NCI-H748 (cell line): Measurements from ENCODE around the gene CACNA1C.
A peak's percentile ranks its signal among the peaks of the same experiment; 100 is the strongest.

Experiments used
- DNase-seq: peaks from one replicate; lab custom pipeline; 2025; ENCODE audit not compliant: unreplicated experiment; lab: John Stamatoyannopoulos, UW

The CACNA1C gene

DNA sequence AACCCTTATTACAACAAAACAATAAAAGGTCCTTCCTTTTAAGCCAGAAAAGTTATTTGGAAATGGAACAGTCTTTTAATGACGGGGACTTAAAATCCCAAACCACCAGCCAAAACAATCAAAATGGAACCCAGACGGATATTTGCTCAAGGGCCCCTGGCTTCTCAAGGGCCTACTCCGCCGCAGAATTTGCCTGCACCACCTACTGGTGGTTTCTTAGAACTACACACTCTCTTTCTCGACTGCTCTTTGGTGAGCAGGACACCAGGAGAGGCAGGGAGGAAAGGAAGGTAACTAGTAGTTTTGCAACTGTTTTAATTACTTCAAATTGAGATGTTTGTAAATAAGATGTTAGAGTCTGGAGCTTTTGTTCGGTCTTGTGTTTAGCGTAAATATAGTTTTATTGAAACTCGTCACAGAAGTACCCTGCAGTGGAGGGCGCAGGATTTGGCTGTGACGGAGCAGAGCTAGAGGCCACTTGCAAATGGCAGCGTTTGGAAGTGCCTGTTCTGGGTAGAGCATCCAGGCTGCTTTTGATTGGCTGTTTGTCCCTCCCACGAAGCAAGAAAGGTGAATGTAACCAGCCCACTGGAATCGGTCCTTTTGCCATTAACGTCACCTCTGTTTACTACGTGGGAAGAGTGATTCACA, 238.5 kb downstream of the CACNA1C start:
- DNase-seq, result peak; percentile 48

DNA sequence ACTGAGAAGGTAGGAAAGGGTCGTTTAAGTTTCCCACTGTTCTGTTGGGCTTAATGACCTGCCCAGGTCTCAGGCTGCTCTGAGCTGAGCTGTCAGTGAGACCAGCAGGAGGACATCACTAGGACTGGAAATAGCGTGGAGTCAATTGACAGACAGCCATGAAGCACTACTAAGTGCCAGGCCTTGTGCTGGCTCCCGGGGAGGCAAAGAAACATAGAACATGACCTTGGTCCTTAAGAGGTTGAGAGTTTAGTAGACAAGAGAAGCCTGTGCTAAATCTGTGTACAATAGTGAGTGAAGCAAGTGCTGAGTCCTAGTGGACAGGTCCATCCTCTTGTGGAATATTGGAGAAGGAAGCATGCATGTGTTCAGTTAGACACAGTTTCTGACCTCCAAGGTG, 239.2 kb downstream of the CACNA1C start:
- no peak for DNase-seq

DNA sequence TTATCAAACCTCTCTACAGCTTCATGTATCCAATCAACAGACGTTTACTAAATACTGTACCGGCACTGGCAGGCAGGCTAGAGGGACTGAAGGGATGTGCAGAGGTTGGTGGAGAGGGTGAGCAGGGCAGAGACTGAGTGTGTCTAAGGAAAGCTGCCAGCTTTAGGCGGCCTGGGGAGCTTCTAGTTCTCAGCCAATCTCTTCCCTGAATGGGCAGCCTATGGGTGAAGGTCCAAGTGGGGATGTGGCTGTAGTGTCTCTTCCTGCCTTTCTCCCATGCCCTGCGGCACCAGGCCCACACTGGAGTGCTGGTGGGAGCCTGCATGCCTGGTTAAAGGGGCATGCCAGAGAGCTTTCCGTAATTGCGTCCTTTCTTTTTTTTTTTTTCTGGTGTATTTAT, 239.8 kb downstream of the CACNA1C start:
- DNase-seq, result no peak

DNA sequence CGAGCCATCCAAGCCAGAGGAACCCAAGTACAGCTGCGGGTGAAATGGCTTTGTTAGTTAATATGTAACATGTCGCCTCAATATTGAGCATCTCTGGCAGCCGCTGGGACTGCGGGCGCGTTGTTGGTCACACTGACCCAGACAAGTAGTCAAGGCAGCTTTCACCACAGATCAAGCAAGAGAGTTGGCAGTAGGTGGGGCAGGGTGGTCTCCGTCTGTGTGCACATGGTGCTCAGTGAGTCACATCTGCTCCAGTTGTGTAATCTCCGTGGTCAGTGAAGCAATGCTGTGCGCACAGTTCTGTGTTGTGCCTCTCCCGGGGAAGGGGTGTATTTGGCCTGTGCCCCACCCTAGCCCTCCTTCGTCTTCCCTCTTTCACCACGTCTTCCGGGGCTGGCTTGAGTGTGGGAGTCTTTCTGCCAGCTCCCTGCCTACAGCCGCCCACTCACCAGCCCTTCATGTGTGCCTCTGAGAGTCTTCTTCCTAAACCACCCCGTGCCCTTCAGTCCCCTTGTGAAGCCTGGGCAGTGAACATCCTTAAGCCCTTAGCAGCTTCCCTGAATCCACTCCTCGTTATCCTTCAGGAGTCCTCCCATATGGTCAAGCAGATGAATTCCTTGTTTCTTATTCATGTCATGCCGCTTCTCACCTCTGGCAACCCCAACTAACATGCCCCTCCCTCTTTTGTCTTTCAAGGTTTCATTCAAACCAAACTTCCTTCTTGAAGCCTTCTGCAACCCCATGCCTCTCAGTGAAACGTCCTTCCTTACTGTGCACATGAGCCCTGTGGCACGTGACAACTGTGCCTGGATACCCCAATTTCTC, 242.1 kb downstream of the CACNA1C start:
- no peak for DNase-seq

DNA sequence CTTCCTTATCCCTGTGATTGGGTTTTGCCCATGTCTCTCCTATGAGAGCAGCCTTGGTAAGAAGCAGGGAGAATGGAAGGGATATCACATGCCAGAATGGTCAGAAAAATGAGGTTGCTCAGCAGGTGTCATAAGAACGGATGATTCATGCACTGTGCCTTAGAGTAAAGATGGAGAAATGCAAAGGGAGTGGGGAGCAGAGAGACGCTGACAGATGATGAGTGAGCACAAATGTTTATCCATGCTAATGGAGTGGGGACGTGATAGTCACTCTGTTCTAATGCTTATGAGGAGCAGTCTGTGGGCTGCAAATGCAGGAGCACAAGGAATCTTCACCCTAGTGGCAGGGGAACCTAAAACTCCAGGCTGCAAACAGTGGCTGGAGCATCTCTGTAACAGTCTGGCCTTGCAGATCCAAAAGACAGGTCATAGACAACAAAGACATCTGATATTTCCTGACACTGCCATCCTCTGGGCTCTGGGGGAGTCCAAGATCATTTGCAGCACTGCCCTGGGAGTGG, 243.2 kb downstream of the CACNA1C start:
- DNase-seq, result no peak

DNA sequence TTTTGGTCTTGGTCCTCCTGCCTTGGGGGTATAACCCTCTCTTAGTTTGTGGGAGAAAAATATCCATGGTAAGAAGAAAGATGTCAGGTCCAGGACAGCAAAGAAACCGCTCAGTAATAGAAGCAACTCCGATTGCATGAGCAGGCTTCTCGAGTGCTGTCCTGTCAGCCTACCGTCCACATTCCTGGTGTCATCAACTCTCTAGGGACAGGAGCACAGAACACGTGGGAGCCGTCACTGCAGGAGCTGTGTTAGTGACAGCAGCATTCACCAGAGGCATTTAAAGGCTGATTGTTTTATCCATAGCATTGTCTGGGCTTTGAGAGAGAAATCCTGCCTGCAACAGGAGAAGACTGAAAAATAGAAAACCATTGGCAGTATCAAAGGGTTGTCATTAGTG, 244.2 kb downstream of the CACNA1C start:
- DNase-seq, result no peak

DNA sequence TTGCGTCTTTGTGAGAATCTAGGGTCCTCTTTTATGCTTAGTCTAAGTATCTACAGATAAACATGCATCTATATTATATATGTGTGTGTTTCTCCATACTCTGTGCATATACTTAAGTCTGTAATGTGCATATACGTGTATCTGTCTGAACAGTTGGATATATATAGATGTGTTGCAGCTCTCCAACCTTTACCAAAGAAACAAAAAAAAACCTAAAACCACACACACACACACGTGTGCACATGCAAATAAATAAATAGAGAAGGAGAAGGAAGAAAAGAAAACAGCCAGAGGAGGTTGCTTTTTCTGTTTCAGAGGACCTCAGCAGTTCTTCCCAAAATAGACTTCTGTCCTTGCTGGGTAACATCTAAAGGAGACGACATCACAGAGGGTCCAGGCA, 244.9 kb downstream of the CACNA1C start:
- DNase-seq, result no peak

DNA sequence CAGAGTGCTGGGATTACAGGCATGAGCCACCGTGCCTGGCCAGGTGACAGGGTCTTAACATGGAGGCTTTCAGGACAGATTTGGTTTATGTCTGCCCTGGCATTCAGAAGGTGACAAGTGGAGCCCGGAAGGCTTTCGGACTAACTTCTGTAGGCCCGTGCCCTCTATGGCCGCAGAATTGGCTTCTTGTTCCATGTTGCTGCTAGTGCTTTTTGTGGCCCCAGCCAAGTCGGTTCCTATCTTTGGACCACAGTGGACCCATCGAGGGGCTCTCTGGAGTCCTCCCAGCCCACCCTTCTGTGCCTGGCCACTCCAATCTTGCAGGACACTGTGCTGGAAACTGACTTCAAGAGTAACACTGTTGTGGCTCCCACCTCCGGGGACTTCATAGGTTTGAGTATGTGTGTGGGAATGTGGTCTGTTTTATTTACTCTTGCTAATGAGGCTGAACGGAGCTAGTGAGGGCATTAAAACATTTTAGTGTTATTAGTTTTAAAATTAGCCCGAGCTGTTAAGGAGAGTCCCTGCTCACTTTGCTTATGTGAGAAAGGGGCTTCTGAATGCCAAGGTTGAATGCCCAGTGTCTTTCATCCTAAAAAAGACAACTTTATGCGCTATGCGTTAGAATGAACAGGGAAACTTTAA, 245.9 kb downstream of the CACNA1C start:
- no peak for DNase-seq

DNA sequence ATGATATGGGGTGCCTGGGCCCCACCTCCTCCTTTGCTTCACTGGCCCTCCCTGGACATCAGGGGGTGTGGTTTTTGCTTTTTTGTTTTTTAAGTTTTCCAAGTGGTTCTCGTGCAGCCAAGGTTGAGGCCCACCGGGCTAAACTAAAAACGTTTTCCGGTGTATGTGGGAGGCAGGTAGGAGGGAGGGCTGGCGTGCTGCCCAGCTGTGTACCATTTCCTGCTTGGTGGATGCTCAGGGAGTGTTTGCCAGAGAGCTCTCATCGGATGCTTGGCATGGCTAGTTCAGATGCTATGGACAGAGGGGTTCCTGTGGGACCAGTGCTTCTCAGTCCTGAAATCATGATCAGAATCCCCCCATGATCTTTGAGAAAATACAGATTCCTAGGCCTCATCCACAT, 246.4 kb downstream of the CACNA1C start:
- DNase-seq, result peak; percentile 2

DNA sequence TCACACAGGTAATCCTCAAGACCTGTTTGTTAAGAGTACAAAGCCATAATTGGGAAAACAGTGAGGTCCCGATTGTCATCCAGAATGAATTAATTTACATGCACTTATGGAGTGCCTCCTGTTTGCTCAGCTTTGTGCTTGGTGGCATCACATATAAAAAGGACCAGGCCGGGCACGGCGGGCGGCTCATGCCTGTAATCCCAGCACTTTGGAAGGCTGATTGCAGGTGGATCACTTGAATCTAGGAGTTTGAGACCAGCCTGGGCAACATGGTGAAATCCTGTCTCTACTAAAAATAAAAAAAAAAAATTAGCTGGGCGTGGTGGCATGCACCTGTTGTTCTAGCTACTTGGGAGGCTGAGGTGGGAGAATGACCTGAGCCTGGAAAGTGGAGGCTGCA, 247.4 kb downstream of the CACNA1C start:
- DNase-seq, result no peak

DNA sequence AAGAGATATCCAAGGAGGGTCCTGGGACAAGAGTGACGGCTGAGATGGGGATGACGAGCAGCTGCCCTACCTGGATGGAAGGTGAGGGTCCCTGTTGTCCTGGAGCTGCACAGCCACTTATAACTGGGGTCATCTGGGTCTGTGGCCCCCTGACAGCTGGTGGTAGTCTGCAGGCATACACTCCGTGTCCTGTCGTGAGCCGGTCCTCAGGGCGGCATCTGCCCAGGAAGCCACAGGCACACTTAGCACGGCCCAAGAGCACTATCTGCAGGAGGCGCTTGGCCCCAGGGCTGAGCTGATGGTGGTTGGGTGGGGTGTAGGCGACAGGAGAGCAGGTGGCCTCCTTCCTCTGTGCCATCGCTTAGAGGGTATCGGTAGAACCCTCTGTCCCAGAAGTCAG, 248.1 kb downstream of the CACNA1C start:
- DNase-seq, result no peak

DNA sequence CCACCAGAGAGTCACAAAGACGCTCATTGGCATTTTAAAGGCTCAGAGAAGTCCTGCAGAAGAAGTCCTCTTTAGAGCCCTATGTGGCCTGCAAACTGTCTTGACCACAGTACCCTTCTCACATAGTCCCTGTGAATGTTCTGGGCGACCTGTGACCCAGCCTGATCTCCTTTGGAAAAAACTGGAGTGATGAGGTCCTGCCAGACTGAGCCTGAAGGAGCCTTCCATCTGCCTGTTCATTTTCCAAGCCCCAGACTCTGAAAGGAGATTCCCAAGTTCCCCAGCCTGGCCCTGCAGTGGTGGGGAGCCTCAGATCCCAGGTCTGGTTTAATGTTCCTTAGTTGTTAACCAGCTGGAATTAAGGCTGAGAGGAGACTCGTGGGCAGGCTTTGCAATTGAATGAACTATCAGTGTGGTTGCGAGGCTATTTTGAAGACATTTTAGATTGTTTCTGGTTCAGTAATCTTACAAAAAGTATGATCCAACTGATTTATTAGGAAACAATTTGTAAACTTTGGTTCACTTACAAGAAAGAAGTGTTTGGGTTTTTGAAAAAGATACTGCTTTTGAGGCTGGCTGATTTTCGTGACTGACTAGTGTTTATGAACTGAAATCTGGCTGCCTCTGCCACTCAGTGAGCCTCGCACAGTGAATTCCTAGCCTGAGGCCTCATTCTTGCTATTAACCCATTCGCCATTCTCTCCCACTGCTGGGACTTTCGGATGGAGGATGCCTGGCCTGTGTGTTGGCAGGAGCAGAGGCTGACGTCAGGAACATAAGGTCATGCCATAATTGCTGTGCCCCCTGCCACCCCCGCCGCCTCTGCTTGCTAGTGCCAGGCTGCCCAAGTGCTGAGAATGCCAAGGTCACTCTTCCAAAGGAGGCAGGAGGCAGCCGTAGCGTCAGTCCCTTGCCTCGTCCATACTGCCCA, 249.0 kb downstream of the CACNA1C start:
- no peak for DNase-seq

DNA sequence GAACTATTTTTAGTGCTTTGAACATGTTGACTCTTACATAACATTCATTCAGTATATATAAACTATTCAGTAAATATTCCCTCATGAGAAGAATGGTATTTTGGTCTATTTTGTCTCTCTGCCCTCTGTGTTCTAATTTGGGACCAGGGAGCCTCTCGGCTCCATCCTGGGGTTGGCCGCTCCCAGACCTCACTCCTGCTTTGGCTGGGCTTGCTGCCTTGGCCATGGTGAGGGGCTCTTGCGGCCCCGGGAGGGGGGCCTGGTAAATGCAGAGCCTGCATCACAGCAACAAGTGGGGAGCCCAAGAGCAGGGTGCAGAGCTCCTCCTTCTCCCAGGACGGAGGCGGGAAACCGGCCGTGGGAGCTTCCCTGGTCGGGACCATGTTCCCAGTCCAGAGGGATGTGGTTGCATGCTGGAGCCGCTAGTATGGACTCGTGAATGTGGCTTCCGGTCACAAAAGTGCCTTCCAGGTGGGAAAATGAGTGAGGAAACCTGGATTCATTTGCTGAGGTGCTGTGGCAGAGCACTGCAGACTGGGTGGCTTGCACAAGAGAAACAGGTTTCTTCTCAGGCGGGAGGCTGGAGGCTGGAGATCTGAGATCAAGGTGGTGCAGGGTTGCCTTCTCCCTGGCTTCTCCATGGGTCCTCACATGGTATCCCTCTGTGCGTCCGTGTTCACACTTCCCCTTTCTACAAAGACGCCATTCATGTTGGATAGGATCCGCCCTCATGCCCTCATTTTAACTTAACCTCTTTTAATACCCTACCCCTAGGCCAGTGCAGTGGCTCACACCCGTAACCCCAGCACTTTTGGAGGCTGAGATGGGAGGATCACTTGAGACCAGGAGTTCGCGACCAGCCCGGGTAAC, 250.2 kb downstream of the CACNA1C start:
- DNase-seq, result no peak

DNA sequence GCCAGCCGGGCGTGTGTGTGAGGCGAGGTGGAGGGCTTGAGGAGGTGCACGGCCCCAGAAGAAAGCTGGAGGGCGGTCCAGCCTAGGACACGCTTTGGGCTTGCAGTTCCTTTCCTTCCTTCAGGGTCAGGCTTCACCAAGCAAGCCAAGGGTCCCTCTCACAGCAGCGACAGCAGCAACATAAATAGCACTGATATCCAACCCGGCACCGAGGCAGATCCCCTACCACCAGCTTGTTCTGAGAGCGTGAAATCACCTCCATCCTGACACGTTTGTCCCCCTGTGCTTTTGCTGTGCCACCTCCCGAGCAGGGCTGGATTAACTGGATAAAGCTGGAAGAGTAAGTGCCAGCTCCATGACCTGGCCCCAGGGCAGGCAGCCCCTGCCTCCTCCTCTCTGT, 251.4 kb downstream of the CACNA1C start:
- DNase-seq, result no peak

DNA sequence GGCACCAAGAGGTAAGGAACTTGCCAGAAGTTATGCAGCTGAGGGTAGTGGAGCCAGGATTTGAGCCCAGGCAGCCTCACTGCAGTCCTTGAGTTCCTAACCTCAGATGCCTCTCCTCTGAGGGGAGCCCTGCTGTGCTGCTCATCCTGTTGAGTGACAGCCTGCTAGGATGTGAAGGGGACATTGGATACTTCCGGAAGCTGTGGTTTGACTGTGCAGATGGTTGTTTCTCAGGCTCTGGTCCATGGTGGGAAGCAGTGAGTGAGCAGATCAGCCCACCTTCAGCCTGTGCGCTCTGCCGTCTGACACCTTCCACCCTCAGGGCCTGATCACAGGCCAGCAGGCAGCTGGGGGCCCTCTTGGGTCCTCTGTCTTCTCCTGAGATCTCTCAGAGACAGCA, 253.2 kb downstream of the CACNA1C start:
- DNase-seq, result peak; percentile 47

DNA sequence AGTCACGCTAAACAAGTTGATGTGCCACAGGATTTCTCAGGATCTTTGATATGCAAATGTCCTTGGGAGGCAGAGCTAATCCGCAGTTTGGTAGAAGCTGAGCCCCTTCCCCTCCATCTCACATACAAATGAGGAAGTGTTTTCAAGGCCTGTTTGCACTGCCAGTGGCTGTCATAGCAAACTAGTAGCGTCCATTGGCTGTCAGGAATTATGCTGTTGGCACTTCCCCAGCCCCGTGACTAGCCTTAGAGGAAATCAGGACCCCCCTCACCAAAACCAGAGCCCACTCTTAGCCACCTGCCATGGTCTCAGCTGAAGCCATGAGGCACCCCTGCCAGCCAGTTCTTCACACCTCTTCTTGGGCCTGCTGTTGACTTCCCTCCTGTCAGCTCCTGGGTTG, 253.9 kb downstream of the CACNA1C start:
- no peak for DNase-seq

DNA sequence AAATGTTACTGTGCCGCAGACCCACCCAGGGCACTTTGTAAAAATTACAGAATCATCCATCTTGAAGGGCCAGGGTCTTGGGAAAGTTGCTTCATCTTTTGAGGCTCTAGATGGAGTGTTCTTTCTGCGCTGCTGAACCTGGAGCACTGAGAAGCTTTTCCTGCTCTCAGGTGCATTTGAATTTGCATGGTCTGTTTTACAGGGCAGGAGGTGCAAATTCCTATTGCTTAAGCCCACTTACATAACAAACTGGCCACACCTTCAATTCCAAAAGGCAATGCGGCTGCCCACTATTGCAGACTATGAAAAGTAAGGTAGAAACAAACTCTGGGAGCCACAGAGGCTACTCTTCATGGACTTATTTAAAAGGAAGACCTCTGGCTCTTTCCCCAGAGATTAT, 254.8 kb downstream of the CACNA1C start:
- DNase-seq, result no peak

DNA sequence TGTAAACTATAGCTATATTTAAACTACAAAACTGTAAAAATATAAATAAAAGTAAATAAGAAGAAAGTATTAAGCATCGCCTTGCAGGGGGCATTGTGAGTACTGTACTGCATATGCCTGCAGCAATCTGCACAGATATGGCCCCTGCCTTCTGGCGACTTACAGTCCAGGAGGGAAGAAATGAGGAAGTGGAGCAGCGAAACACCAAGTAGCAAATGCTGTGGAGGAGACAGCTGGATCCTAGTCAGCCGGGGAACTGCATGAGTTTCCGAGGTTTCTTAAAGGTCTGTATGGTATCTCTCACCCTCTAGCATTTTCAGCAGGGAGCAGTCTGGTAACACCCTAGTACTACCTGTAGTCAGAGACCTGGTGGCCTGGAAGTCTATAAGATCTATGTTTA, 256.9 kb downstream of the CACNA1C start:
- no peak for DNase-seq

DNA sequence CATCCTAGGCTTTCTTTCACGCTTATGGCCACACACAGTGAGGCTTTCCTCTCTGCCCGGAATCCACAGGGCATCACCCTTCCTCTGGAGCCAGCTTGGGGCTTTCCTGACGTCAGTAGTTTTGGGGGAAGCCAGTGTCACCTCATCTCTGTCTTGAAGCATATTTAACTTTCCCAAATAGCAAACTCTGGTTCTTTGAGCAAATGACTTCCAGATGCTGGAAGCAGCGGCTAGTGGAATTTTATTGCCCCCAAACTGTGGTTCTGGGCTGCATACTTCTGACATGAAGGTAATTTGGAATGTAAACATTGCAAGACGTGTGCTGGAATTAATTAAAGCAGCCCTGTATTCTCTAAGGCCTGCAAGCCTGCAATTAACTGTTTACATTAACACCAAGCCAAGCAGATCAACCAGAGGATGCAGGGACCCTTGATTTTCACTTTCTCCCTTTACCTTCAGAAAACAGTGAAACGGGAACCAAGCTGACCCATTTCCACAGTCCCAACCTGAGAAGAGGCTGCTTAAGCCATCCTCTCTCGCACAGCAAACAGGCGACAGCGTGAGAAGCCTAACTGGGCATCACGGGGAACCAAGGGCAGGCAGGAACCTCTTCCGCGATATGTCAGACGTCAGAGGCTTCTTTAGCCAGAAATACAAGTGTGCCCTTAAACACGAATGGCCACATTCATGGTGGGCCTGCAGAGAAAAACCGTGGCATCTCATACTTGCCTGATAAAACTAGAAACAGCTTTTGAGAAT, 258.4 kb downstream of the CACNA1C start:
- peak; percentile 27 for DNase-seq
